Measurements from ENCODE around the gene MPLKIP. TPM values are rescaled to one million over a fixed set of nuclear protein-coding genes. Genes with fewer than 3 reads are reported as not detected.
"Not testable (repeated sequence)": the region's sequence is repeated elsewhere in the genome, so short reads cannot be mapped to it uniquely, and the experiment has no call there.

The MPLKIP gene
- total and polyA plus RNA-seq, 8 donors, result 3.1 to 68.3 (median 39.6) TPM

DNA sequence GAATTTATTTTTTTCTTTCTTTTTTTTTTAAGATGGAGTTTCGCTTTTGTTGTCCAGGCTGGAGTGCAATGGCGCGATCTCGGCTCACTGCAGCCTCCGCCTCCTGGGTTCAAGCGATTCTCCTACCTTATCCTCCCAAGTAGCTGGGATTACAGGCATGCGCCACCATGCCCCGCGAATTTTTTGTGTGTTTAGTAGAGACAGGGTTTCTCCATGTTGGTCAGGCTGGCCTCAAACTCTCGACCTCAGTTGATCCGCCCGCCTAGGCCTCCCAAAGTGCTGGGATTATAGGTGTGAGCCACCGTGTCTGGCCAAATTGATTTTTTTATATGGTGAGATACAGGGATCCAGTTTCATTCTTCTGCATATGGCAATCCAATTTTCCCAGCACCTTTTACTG, 5.5 kb upstream of the MPLKIP start:
- 93 to 98% (median 96%) methylated on average over 13 of the region's 13 CpGs for WGBS, 5 donors
- H3K4me3 ChIP-seq, H3K4me1 ChIP-seq, H3K27ac ChIP-seq, H3K27me3 ChIP-seq, H3K36me3 ChIP-seq, DNase-seq, H3K9me3 ChIP-seq: not testable (repeated sequence)
- intact Hi-C loops (cut with DNase I; ENCODE audit: low total_unique reads), result loop anchor here (10.0 kb wide), 1 partner anchor 195 kb away; no protein-coding TSS in a partner anchor

DNA sequence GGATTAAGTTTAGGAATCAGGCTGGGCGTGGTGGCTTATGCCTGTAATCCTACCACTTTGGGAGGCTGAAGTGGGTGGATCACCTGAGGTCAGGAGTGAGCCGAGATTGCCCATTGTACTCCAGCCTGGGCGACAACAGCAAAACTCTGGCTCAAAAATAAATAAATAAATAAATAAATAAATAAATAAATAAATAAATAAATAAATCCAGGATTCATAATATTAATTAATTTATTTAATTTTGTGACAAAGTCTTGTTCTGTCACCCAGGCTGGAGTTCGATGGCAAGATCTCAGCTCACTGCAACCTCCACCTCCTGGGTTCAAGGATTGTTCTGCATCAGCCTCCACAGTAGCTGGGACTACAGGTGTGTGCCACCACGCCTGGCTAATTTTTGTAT, 4.6 kb upstream of the MPLKIP start:
- 85 to 91% (median 87%) methylated on average over 5 of the region's 5 CpGs for WGBS, 5 donors
- intact Hi-C loops (cut with DNase I; ENCODE audit: low total_unique reads), result loop anchor here (10.0 kb wide), 1 partner anchor 194 kb away; no protein-coding TSS in a partner anchor
- Histone ChIP-seq H3K36me3 (no peaks in the 10 kb centered on the region), H3K27me3 (no peaks in the 10 kb centered on the region), H3K27ac (no peak overlapping the region), H3K9me3 (no peaks in the 10 kb centered on the region), H3K4me1 (peaks cover 0 to 8% (median 2%) of the 10 kb centered on the region in 4 donors), H3K4me3 (no peak overlapping the region)
- TF ChIP-seq, protein P1, sequence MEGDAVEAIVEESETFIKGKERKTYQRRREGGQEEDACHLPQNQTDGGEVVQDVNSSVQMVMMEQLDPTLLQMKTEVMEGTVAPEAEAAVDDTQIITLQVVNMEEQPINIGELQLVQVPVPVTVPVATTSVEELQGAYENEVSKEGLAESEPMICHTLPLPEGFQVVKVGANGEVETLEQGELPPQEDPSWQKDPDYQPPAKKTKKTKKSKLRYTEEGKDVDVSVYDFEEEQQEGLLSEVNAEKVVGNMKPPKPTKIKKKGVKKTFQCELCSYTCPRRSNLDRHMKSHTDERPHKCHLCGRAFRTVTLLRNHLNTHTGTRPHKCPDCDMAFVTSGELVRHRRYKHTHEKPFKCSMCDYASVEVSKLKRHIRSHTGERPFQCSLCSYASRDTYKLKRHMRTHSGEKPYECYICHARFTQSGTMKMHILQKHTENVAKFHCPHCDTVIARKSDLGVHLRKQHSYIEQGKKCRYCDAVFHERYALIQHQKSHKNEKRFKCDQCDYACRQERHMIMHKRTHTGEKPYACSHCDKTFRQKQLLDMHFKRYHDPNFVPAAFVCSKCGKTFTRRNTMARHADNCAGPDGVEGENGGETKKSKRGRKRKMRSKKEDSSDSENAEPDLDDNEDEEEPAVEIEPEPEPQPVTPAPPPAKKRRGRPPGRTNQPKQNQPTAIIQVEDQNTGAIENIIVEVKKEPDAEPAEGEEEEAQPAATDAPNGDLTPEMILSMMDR (IDR thresholded peaks at IDR 0.05), result no peak
- TF ChIP-seq EP300 (IDR thresholded peaks at IDR 0.05) (no peak), POLR2A (IDR thresholded peaks at IDR 0.05) (no peak), POLR2AphosphoS5 (IDR thresholded peaks at IDR 0.05) (no peak)
- DNase-seq, result no peak

DNA sequence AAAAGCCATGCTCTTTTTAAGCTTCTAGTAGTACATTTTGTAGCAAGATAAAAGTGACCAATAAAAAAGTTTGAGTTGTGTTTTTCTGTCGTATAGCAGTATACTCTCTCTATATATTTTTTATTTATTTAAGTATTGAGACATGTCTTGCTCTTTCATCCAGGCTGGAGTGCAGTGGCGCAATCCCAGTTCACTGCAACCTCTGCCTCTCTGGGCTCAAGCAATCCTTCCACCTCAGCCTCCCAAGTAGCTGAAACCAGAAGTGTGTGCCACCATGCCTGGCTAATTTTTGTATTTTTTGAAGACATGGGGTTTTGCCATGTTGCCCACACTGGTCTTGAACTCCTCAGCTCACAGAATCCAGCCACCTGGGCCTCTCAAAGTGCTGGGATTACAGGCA, 3.1 kb upstream of the MPLKIP start:
- H3K27me3 ChIP-seq, result no peaks in the 10 kb centered on the region
- DNase-seq, result no peak
- 90 to 100% (median 97%) methylated on average over 2 of the region's 2 CpGs for WGBS, 5 donors
- no peaks in the 10 kb centered on the region for H3K9me3 ChIP-seq
- intact Hi-C loops (cut with DNase I; ENCODE audit: low total_unique reads), result loop anchor here (10.0 kb wide), 1 partner anchor 193 kb away; no protein-coding TSS in a partner anchor
- H3K36me3 ChIP-seq, result no peaks in the 10 kb centered on the region
- H3K27ac ChIP-seq, result no peak overlapping the region
- TF ChIP-seq POLR2AphosphoS5 (IDR thresholded peaks at IDR 0.05), result no peak
- TF ChIP-seq, protein P1 (IDR thresholded peaks at IDR 0.05), result no peak
- no peak for TF ChIP-seq POLR2A (IDR thresholded peaks at IDR 0.05)
- no peak for TF ChIP-seq EP300 (IDR thresholded peaks at IDR 0.05)
- peaks cover 5 to 19% (median 13%) of the 10 kb centered on the region in 4 donors for H3K4me1 ChIP-seq
- H3K4me3 ChIP-seq, result no peak overlapping the region

DNA sequence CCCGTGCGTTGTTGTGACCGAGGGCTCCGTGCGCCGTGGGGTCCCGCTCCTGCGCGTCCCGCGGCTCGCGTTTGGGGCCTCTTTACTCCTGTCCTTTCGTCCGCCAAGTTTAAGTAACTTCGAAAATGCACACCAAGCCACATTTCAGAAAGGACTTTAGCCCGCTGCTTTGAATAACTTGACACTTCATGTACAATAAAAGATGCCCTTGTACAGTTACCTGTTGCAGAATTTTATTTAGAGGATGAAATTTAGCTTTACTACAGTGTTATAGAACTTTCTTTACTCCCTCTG, 842 bp upstream of the MPLKIP start:
- WGBS, 5 donors, result 1 to 10% (median 6%) methylated on average over 15 to 17 of the region's 17 CpGs
- intact Hi-C loops (cut with DNase I; ENCODE audit: low total_unique reads), result loop anchor here (10.0 kb wide), 1 partner anchor 190 kb away; no protein-coding TSS in a partner anchor
- Histone ChIP-seq H3K27ac (peak overlapping the region; percentile 90 to 96 (median 93)), H3K9me3 (no peaks in the 10 kb centered on the region), H3K36me3 (no peaks in the 10 kb centered on the region), H3K4me3 (peak overlapping the region; percentile 89 to 95 (median 91)), H3K4me1 (peaks cover 5 to 41% (median 26%) of the 10 kb centered on the region in 4 donors), H3K27me3 (no peaks in the 10 kb centered on the region)
- TF ChIP-seq, protein P1 (IDR thresholded peaks at IDR 0.05), result no peak
- TF ChIP-seq POLR2A (IDR thresholded peaks at IDR 0.05), result no peak
- TF ChIP-seq POLR2AphosphoS5 (IDR thresholded peaks at IDR 0.05), result no peak
- no peak for TF ChIP-seq EP300 (IDR thresholded peaks at IDR 0.05)
- no peak for DNase-seq

Measured in stomach (tissue), 9 donors.